RWPE2 (cell line): ENCODE data around the gene ZIC3.

Experiments
- ATAC-seq: fragments of 200-7000 bp; cut with Tn5 transposase; 3 replicates; pipeline ENCODE4 v1.9.1; 2021; ENCODE audit warnings: low read depth
- DNase-seq: peaks from one replicate; pipeline ENCODE4 v3.0.0-alpha.2; 2020; ENCODE audit warnings: low spot score
- H3K27ac ChIP-seq: fragments of 450-650 bp; 2 replicates; pipeline ENCODE4 v1.5.1; 2017; ENCODE audit warnings: mild to moderate bottlenecking; ENCODE audit not compliant: poor library complexity, severe bottlenecking
- H3K27me3 ChIP-seq: fragments of 250-450 bp; sonication (Bioruptor Pico); 2 replicates; pipeline ENCODE4 v1.5.1; 2021; ENCODE audit warnings: mild to moderate bottlenecking, moderate library complexity; ENCODE audit not compliant: insufficient read depth, poor library complexity, severe bottlenecking
- H3K36me3 ChIP-seq: fragments of 250-450 bp; sonication (Bioruptor Pico); 2 replicates; pipeline ENCODE4 v1.5.1; 2020; ENCODE audit warnings: low read depth, mild to moderate bottlenecking, moderate library complexity
- H3K4me1 ChIP-seq: fragments of 250-450 bp; sonication (Bioruptor Pico); 2 replicates; pipeline ENCODE4 v1.5.1; 2021; ENCODE audit warnings: mild to moderate bottlenecking, moderate library complexity; ENCODE audit not compliant: insufficient read depth, poor library complexity, severe bottlenecking
- H3K4me3 ChIP-seq: fragments of 250-450 bp; sonication (Bioruptor Pico); 2 replicates; pipeline ENCODE4 v1.5.1; 2021; ENCODE audit warnings: mild to moderate bottlenecking, moderate library complexity; ENCODE audit not compliant: severe bottlenecking
- H3K9me3 ChIP-seq: fragments of 250-450 bp; sonication (Bioruptor Pico); 2 replicates; pipeline ENCODE4 v1.5.1; 2021; ENCODE audit warnings: mild to moderate bottlenecking, moderate library complexity; ENCODE audit not compliant: severe bottlenecking
- CTCF ChIP-seq: fragments of 450-650 bp; IDR thresholded peaks from one replicate; pipeline ENCODE4 v1.5.1; 2017; ENCODE audit warnings: mild to moderate bottlenecking, moderate library complexity; ENCODE audit not compliant: poor library complexity, severe bottlenecking

ZIC3 gene

GRCh38 chrX:137565921-137566745 lies at the start of gene ZIC3:
Gene ZIC3, plus strand, starts transcription at chrX:137566127. Its CDS starts 565 bp downstream, at chrX:137566692.
- DNase-seq (no peak), ATAC-seq (peak; percentile 86)
- no peaks in the 10 kb centered on the region for H3K36me3 ChIP-seq
- H3K4me3 ChIP-seq = peak within 1 kb of the TSS; percentile 32
- peaks cover 71% of the 10 kb centered on the region for H3K27me3 ChIP-seq
- no peak within 1 kb of the TSS for H3K27ac ChIP-seq
- no peak for TF ChIP-seq CTCF
- no peaks in the 10 kb centered on the region for H3K4me1 ChIP-seq
- H3K9me3 ChIP-seq = no peaks in the 10 kb centered on the region

DNA sequence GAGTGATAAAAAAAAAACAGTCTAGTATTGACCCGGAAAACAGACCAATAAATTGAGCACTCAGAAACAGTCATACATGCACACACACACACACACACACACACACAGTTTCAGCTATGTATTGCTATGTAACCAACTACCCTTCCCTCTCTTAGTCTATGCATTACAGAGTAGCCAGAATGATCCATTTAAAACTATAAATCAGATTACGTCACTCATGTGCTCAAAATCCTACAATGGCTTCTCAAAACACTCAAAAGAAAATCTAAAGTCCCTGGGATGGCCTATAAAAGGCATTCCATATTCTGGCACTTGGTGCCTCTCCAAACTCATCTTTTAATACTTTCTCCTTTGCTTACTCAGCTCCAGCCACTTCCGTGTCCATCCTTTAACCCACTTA lies 46.5 kb upstream of the ZIC3 start:
- ATAC-seq (no peak), DNase-seq (no peak)
- Histone ChIP-seq H3K9me3 (no peaks in the 10 kb centered on the region), H3K4me1 (no peaks in the 10 kb centered on the region), H3K27me3 (no peaks in the 10 kb centered on the region), H3K36me3 (no peaks in the 10 kb centered on the region), H3K27ac (no peak overlapping the region), H3K4me3 (no peak overlapping the region)
- TF ChIP-seq CTCF = no peak

- Histone ChIP-seq H3K4me3 (no peak overlapping the region), H3K9me3 (no peaks in the 10 kb centered on the region), H3K36me3 (no peaks in the 10 kb centered on the region), H3K27ac (no peak overlapping the region), H3K4me1 (no peaks in the 10 kb centered on the region), H3K27me3 (peaks cover 24% of the 10 kb centered on the region)
- ATAC-seq (no peak), DNase-seq (no peak)
- no peak for TF ChIP-seq CTCF
Observed at GRCh38 chrX:137545711-137546651, 19.9 kb upstream of the ZIC3 start.

DNA sequence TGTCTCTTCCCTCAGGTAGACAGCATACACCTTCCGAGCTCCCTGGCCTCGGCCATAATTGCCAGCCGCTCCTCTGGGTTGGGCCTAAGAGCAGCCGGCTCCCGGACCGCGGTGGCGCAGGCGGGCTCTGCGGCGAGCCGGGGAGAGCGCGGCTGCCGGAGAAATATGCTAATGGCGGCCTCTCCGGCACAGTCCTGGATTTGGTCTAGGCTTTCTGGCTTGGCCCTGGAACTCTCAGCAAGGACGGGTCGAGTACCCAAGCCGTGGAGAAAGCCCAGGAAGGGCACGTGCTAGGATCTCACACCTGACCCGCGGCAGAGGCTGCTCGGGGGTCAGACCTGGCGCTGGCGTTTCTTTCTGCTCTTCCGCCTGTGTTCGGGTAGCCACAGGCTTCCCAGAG lies 18.6 kb upstream of the ZIC3 start:
- no peak overlapping the region for H3K27ac ChIP-seq
- DNase-seq (no peak), ATAC-seq (no peak)
- TF ChIP-seq CTCF = no peak
- no peaks in the 10 kb centered on the region for H3K4me1 ChIP-seq
- H3K27me3 ChIP-seq = peaks cover 24% of the 10 kb centered on the region
- H3K4me3 ChIP-seq = no peak overlapping the region
- H3K9me3 ChIP-seq = no peaks in the 10 kb centered on the region
- H3K36me3 ChIP-seq = no peaks in the 10 kb centered on the region
